Measurements from ENCODE around the gene SLC49A3. TPM values are rescaled to one million over a fixed set of nuclear protein-coding genes. Genes with fewer than 3 reads are reported as not detected.
"Not testable (repeated sequence)": the region's sequence is repeated elsewhere in the genome, so short reads cannot be mapped to it uniquely, and the experiment has no call there.

SLC49A3 gene
- total and polyA plus RNA-seq, 10 donors = 5.6 to 28.8 (median 17.0) TPM

DNA sequence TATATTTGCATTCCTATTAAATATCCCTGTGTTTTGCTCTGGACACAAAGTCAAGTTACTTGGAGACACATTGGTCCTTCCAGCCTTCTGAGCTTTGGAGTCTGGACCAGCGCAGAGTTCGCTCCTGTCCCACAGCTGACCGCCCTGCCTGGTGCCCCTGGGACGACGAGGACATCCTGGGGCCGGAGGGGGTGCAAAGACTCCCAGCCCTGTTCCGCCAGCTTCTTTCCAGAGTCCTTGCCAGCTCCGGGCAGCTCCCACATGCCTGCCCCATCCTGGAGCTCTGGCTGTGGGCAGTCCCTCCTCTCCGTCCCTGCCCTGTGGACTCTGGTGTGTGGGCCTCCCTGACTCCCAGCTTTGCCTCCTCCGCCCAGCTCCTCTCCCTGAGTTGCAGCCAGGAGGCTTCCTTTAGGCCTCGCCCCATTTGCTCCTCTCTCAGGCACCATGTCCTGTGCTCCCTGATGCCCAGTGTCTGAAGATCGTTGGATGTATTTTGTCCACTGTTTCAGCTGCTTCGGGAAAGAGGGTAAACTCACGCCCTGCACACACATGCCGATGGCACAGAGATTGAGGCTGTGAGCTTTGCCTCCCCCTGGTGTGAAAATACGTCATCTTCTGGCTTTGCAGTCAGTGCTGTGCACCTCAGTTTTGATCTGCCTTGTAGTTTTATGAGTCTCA, 11.8 kb upstream of the SLC49A3 start:
- Histone ChIP-seq H3K9me3 (no peaks in the 10 kb centered on the region), H3K36me3 (no peaks in the 10 kb centered on the region), H3K27ac (peak overlapping the region in 5 of 8 donors; percentile 0 to 87 (median 72)), H3K27me3 (replicated peaks in 1 of 7) (no peaks in the 10 kb centered on the region), H3K4me1 (peaks cover 4 to 44% (median 23%) of the 10 kb centered on the region in 6 donors), H3K4me3 (no peak overlapping the region)
- peak; percentile 74 for DNase-seq
- intact Hi-C loops (cut with DNase I; ENCODE audit: low total_unique reads) = no loop called here
- TF ChIP-seq POLR2A (IDR thresholded peaks at IDR 0.05) (no peak), POLR2AphosphoS5 (IDR thresholded peaks at IDR 0.05) (peak in 2 of 3 donors; percentile 34 to 37)
- TF ChIP-seq, protein P1, sequence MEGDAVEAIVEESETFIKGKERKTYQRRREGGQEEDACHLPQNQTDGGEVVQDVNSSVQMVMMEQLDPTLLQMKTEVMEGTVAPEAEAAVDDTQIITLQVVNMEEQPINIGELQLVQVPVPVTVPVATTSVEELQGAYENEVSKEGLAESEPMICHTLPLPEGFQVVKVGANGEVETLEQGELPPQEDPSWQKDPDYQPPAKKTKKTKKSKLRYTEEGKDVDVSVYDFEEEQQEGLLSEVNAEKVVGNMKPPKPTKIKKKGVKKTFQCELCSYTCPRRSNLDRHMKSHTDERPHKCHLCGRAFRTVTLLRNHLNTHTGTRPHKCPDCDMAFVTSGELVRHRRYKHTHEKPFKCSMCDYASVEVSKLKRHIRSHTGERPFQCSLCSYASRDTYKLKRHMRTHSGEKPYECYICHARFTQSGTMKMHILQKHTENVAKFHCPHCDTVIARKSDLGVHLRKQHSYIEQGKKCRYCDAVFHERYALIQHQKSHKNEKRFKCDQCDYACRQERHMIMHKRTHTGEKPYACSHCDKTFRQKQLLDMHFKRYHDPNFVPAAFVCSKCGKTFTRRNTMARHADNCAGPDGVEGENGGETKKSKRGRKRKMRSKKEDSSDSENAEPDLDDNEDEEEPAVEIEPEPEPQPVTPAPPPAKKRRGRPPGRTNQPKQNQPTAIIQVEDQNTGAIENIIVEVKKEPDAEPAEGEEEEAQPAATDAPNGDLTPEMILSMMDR (IDR thresholded peaks at IDR 0.05 in 8 of 11, conservative IDR thresholded peaks at IDR 0.05 in 3 of 11) = no peak
- WGBS, 5 donors = 83 to 90% (median 87%) methylated on average over 16 of the region's 16 CpGs

DNA sequence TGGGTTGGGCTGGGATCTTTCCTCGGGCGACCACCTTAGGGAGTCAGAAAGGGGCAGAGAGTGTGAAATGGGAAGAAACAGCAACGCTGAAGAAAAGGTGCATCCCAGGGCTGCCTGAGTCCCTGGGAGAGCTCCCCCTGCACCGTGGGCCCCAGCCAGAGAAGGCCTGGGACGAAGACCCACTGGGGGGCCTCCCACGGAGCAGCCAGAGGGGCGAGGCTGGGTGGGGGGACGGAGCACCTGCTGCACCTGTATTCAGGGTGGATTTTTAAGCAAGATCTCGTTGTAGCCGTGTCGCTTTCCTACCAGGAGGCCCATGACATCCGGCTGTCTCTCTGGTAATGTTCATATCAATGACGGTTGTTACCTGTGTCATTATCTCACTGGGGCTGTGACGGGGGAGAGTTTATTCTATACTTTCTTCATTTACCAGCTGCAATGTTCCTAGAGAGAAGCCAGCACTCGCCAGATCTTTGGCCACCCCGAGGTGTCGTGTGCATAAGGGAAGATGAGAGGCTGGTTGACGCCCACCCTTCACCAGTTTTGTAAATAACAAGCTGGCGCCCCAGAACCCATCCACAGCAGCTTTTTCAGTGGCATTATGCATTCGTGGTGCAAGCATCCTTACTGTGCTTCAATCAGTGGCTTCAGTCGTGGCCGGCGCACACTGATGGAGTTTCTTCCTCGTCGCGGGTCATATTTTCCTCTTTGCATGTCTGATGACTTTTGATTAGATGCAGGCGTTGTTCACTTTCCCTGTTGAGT, 11.0 kb upstream of the SLC49A3 start:
- Histone ChIP-seq H3K27me3 (replicated peaks in 1 of 7) (no peaks in the 10 kb centered on the region), H3K36me3 (no peaks in the 10 kb centered on the region), H3K27ac (peak overlapping the region; percentile 5 to 87 (median 73)), H3K4me1 (peaks cover 4 to 40% (median 21%) of the 10 kb centered on the region in 6 donors), H3K9me3 (no peaks in the 10 kb centered on the region), H3K4me3 (peak overlapping the region in 1 of 8 donors; percentile 53)
- intact Hi-C loops (cut with DNase I; ENCODE audit: low total_unique reads) = no loop called here
- TF ChIP-seq, protein P1 (IDR thresholded peaks at IDR 0.05 in 8 of 11, conservative IDR thresholded peaks at IDR 0.05 in 3 of 11) = no peak
- TF ChIP-seq POLR2A (IDR thresholded peaks at IDR 0.05) (no peak), POLR2AphosphoS5 (IDR thresholded peaks at IDR 0.05) (no peak)
- 84 to 89% (median 86%) methylated on average over 25 to 27 of the region's 27 CpGs for WGBS, 5 donors
- DNase-seq = peak; percentile 80

DNA sequence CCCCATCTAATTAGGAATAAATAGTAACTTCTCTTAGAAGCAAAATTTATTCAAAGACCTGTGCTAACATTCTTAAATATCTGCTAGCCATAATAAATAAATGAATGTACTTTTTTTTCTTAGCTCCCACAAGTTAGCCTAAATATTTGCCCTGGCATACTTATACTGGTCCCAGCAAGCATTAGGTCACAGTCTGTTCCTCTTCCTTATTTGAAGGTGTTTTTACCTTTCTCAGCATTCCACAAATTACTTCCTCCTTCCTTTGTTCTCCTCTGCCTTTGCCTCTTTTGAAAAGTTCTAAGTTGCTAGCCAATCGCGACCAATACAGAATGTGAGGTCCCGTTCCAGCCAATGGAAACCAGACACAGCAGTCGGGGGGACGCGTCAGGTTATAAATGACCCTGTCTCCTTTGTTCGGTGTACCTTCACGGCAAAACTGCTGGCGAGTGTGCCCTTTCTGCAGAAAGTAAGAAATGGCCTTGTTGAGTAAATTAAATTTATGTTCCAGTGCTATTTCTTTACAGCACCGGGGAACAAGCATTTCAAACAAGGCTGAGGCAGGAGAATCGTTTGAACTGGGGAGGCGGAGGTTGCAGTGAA, 5.5 kb upstream of the SLC49A3 start:
- WGBS, 5 donors = 89 to 92% (median 91%) methylated on average over 12 of the region's 12 CpGs
- not testable (repeated sequence) for DNase-seq

DNA sequence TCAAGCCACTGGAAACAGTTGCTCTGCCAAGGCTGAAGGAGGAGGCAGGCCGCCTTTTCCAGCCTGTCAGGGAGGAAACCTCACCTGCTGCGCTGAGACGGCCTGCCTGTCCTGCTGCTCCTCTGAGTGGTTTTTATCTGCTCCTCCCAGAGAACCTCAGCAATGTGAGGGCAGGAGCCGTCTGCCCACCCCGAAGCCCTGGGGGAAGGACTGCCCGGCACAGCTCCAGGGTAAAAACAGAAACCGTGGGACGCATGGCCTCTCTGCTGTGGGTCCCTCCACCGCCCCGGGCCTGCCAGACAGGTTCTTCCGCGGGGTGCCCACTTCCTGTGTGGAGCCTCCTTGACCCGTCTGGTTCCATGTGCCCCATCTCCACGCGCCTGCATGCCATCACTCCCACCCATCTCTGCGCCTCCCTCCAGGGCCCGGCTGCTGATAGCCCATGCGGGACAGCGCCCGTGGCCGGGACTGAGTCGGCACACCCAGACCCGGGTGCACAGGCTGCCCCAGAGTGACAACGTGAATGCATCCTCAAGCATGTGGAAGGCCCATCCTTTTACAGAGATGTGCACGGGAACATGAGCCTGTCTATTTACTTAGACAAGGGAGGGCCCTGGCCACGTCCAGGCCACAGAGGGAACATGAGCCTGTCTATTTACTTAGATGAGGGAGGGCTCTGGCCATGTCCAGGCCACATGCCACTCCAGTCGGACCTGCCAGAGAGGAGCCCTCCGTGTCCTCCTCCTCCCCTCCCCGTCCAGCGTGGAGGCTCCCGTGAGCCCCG, 4.0 kb upstream of the SLC49A3 start:
- WGBS, 5 donors = 80 to 87% (median 85%) methylated on average over 24 to 32 of the region's 32 CpGs
- peaks cover 7 to 25% (median 21%) of the 10 kb centered on the region in 6 donors for H3K4me1 ChIP-seq
- H3K9me3 ChIP-seq = no peaks in the 10 kb centered on the region
- DNase-seq = peak; percentile 73
- intact Hi-C loops (cut with DNase I; ENCODE audit: low total_unique reads) = no loop called here
- TF ChIP-seq, protein P1 (IDR thresholded peaks at IDR 0.05 in 8 of 11, conservative IDR thresholded peaks at IDR 0.05 in 3 of 11) = no peak
- TF ChIP-seq POLR2A (IDR thresholded peaks at IDR 0.05) (no peak), POLR2AphosphoS5 (IDR thresholded peaks at IDR 0.05) (no peak)
- no peak overlapping the region for H3K27ac ChIP-seq
- H3K27me3 ChIP-seq (replicated peaks in 1 of 7) = peaks cover 0 to 17% (median 0%) of the 10 kb centered on the region in 7 donors
- H3K4me3 ChIP-seq = no peak overlapping the region
- no peaks in the 10 kb centered on the region for H3K36me3 ChIP-seq

More for the DNA sequence above, 5.5 kb upstream of the SLC49A3 start:
- H3K27me3 ChIP-seq (replicated peaks in 1 of 7); H3K4me3 ChIP-seq; H3K9me3 ChIP-seq; H3K27ac ChIP-seq; H3K36me3 ChIP-seq; intact Hi-C loops (cut with DNase I; ENCODE audit: low total_unique reads): not testable (repeated sequence)
- H3K4me1 ChIP-seq = peaks cover 4 to 19% (median 13%) of the 10 kb centered on the region in 6 donors
